ENCODE measurements around the gene CHI3L2.

CHI3L2 gene

DNA sequence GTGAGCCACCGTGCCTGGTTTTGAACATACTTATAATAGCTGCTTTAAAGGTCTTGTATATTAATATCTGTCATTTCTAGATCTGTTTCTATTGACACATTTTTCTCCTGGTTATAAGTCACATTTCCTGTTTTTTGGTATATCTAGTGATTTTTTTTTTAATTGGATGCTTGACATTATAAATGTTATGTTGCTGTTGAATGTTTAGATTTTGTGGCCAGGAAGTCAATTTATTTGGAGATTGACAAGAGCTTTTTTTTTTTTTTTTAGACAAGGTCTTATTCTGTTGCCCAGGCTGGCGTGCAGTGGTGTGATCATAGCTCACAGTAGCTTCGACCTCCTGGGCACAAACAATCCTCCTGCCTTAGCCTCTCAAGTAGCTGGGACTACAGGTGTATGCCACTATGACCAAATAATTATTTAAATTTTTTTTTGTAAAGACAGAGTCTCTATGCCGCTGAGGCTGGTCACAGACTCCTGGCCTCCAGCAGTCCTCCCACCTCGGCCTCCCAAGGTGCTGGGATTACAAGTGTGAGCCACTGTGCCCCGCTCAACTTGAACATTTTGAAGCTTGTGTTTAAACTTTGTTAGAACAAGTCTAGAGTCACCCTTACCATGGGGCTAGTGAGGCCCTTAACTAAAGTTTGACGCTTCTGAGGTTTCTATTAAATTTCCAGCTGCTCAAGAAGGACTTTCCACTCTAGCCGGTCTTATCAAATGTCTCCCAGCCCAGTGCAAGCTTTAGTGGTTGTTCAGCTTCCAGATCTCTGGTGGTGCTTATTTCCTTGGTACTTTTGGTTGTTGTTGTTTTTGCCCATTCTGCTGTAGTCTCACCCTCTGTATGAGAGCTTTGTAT lies 8.6 kb upstream of the CHI3L2 start:
- Histone ChIP-seq H3K27me3 (replicated peaks; ENCODE audit: insufficient read depth, low read length) (no peaks in the 10 kb centered on the region), H3K27ac (ENCODE audit: low read length) (peak overlapping the region; percentile 74), H3K79me2 (ENCODE audit: low read length) (no peaks in the 10 kb centered on the region), H2AFZ (ENCODE audit: low read length) (peak overlapping the region; percentile 48; the same call in 1 of the 2 replicates), H3K9me3 (replicated peaks; ENCODE audit: insufficient read depth, low read length) (no peaks in the 10 kb centered on the region), H3K9me2 (replicated peaks; ENCODE audit: insufficient read depth, low read length) (no peaks in the 10 kb centered on the region), H3K4me2 (ENCODE audit: low read depth, low read length) (peak overlapping the region; percentile 57), H3K9ac (ENCODE audit: low read length) (peak overlapping the region; percentile 18; the same call in 1 of the 2 replicates), H3K4me1 (ENCODE audit: low read length) (peaks cover 78% of the 10 kb centered on the region), H3F3A (ENCODE audit: insufficient read depth, low read length) (peaks cover 38% of the 10 kb centered on the region), H3K4me3 (ENCODE audit: low read length) (no peak overlapping the region), H4K20me1 (ENCODE audit: insufficient read depth, low read length) (no peaks in the 10 kb centered on the region), H3K36me3 (replicated peaks; ENCODE audit: insufficient read depth, low read length) (no peaks in the 10 kb centered on the region)
- TF ChIP-seq, protein P1, sequence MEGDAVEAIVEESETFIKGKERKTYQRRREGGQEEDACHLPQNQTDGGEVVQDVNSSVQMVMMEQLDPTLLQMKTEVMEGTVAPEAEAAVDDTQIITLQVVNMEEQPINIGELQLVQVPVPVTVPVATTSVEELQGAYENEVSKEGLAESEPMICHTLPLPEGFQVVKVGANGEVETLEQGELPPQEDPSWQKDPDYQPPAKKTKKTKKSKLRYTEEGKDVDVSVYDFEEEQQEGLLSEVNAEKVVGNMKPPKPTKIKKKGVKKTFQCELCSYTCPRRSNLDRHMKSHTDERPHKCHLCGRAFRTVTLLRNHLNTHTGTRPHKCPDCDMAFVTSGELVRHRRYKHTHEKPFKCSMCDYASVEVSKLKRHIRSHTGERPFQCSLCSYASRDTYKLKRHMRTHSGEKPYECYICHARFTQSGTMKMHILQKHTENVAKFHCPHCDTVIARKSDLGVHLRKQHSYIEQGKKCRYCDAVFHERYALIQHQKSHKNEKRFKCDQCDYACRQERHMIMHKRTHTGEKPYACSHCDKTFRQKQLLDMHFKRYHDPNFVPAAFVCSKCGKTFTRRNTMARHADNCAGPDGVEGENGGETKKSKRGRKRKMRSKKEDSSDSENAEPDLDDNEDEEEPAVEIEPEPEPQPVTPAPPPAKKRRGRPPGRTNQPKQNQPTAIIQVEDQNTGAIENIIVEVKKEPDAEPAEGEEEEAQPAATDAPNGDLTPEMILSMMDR (IDR thresholded peaks at IDR 0.05; ENCODE audit: low read length), result no peak
- TF ChIP-seq EZH2phosphoT487 (IDR thresholded peaks at IDR 0.05; ENCODE audit: low read length) (no peak), EZH2 (optimal IDR thresholded peaks at IDR 0.05; ENCODE audit: low read depth, low read length) (no peak)
- DNase-seq, result no peak

DNA sequence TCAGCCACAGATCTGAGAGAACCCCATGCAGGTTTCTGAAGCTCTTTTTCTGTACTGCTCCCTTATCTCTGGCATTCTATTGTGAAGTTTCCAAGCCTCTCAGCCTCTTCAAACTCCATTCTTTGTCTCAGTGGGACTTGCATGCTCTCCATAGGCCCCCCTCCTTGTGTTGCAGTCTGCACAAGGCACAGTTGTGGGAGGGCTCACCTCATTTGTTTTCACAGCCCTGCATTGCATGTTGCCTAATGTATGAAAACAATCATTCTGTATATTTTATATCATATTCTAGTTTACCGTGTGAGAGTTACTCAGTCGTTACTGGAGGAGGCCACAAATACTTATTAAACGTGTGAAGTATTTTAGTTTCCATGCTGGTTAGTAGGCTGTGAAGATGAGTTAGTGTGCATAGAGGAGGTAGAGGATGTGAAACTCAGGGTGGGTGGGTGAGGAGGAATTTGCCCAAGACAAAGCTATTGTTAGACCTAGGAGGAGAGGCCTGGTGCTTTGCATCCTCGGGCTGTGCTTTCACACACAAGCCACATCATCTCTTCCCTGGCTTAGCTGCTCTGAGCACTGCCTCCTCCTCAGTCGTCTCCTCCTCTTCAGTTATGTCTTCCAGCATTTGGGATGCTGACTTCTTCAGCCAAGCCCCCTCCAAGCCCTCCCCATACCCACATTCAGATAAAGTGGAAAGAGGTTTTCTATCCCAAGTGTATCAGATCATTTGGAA lies 7.8 kb upstream of the CHI3L2 start:
- Histone ChIP-seq H2AFZ (ENCODE audit: low read length) (peak overlapping the region; percentile 48; the same call in 1 of the 2 replicates), H3K4me1 (ENCODE audit: low read length) (peaks cover 70% of the 10 kb centered on the region), H3K9ac (ENCODE audit: low read length) (peak overlapping the region; percentile 18; the same call in 1 of the 2 replicates)

DNA sequence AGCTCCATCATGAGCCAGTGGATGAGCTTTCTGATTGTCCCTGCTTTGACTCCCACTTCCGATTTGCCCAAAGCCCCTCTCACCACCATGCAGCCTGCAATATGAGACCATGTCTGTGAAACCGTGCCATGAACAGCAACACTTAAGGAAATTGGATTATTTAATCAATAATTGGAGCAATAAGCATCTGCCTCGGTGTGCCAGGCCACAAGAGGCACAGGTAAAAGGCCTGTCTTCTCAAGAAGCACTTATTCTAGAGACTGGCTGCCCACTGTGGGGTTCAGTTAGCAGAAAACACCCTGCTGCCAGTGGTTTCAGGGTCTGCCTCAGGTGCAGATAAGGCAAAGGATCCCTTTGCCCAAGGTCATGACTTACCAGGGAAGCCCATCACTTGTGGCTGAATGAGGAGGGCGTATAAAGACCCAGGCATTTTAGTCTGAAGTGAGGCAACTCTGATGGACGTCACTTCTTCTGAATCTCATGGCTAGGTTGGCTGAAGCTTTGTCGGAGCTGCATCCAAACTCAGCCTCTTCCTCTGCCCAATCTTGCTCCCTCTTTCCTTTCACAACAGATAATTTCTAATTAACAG lies 7.1 kb upstream of the CHI3L2 start:
- Histone ChIP-seq H3K27me3 (replicated peaks; ENCODE audit: insufficient read depth, low read length) (no peaks in the 10 kb centered on the region), H3K4me3 (ENCODE audit: low read length) (no peak overlapping the region), H3F3A (ENCODE audit: insufficient read depth, low read length) (peaks cover 35% of the 10 kb centered on the region), H4K20me1 (ENCODE audit: insufficient read depth, low read length) (no peaks in the 10 kb centered on the region), H3K27ac (ENCODE audit: low read length) (peak overlapping the region; percentile 74; the same call in 1 of the 2 replicates), H3K79me2 (ENCODE audit: low read length) (no peaks in the 10 kb centered on the region), H3K9me2 (replicated peaks; ENCODE audit: insufficient read depth, low read length) (no peaks in the 10 kb centered on the region), H3K36me3 (replicated peaks; ENCODE audit: insufficient read depth, low read length) (no peaks in the 10 kb centered on the region), H3K4me2 (ENCODE audit: low read depth, low read length) (peak overlapping the region; percentile 57), H3K9ac (ENCODE audit: low read length) (no peak overlapping the region), H3K4me1 (ENCODE audit: low read length) (peaks cover 63% of the 10 kb centered on the region), H3K9me3 (replicated peaks; ENCODE audit: insufficient read depth, low read length) (no peaks in the 10 kb centered on the region), H2AFZ (ENCODE audit: low read length) (no peak overlapping the region)
- DNase-seq, result no peak
- TF ChIP-seq, protein P1 (IDR thresholded peaks at IDR 0.05; ENCODE audit: low read length), result no peak
- no peak for TF ChIP-seq EZH2 (optimal IDR thresholded peaks at IDR 0.05; ENCODE audit: low read depth, low read length)
- no peak for TF ChIP-seq EZH2phosphoT487 (IDR thresholded peaks at IDR 0.05; ENCODE audit: low read length)

More for the DNA sequence above, 7.8 kb upstream of the CHI3L2 start:
- no peaks in the 10 kb centered on the region for H3K79me2 ChIP-seq (ENCODE audit: low read length)
- H4K20me1 ChIP-seq (ENCODE audit: insufficient read depth, low read length), result no peaks in the 10 kb centered on the region
- no peaks in the 10 kb centered on the region for H3K9me2 ChIP-seq (replicated peaks; ENCODE audit: insufficient read depth, low read length)
- H3K36me3 ChIP-seq (replicated peaks; ENCODE audit: insufficient read depth, low read length), result no peaks in the 10 kb centered on the region
- TF ChIP-seq EZH2 (optimal IDR thresholded peaks at IDR 0.05; ENCODE audit: low read depth, low read length) (no peak), EZH2phosphoT487 (IDR thresholded peaks at IDR 0.05; ENCODE audit: low read length) (no peak)
- TF ChIP-seq, protein P1 (IDR thresholded peaks at IDR 0.05; ENCODE audit: low read length), result no peak
- H3K4me2 ChIP-seq (ENCODE audit: low read depth, low read length), result peak overlapping the region; percentile 57
- H3K27me3 ChIP-seq (replicated peaks; ENCODE audit: insufficient read depth, low read length), result no peaks in the 10 kb centered on the region
- peak; percentile 44 for DNase-seq
- peaks cover 38% of the 10 kb centered on the region for H3F3A ChIP-seq (ENCODE audit: insufficient read depth, low read length)
- no peak overlapping the region for H3K4me3 ChIP-seq (ENCODE audit: low read length)
- peak overlapping the region; percentile 74 for H3K27ac ChIP-seq (ENCODE audit: low read length)
- H3K9me3 ChIP-seq (replicated peaks; ENCODE audit: insufficient read depth, low read length), result no peaks in the 10 kb centered on the region
